ENCODE results near the gene NRP1.
"Not testable (repeated sequence)": the region's sequence is repeated elsewhere in the genome, so short reads cannot be mapped to it uniquely, and the experiment has no call there.

Gene NRP1

GRCh38 chr10:33141251-33141650 is 193.2 kb downstream of the NRP1 start:
- no peak for DNase-seq

DNA sequence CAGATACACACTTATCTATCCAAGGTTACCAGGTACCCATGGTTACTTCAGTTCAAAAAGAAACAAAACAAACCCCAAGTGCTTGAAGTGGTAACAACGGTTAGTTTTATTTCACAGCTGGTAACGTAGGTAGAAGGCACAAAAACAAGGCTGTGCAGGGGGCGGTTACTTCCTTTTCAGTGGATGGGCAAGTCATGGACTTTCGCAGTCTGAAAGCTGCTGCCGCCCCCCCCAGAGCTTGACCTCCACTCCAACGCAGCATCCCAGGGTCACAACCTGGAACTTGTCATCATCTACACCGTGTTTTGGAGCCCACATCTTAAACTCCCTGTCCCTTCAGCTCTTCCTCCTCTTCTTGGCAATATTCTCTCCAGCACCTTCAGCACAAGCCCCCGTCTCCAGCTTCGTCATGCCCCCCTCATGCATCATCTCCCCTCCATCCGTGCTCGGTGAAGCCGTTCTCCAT is 195.3 kb downstream of the NRP1 start:
- no peak for DNase-seq

DNA sequence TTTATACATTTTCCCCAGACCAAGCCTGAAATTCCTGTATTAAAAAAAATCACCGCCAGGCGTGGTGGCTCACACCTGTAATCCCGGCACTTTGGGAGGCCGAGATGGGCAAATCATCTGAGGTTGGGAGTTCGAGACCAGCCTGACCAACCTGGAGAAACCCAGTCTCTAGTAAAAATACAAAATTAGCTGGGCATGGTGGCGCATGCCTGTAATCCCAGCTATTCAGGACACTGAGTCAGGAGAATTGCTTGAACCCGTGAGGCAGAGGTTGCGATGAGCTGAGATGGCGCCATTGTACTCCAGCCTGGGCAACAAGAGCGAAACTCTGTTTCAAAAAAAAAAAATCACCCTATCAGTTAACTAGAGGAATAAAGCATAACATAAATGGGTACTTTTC is 195.8 kb downstream of the NRP1 start:
- DNase-seq, result not testable (repeated sequence)

- no peak for DNase-seq
Measured at GRCh38 chr10:33137356-33138005, 197.0 kb downstream of the NRP1 start.

- DNase-seq, result no peak
Measured at GRCh38 chr10:33136781-33137180, 197.7 kb downstream of the NRP1 start.

GRCh38 chr10:33136271-33136670 is 198.2 kb downstream of the NRP1 start:
- no peak for DNase-seq

DNA sequence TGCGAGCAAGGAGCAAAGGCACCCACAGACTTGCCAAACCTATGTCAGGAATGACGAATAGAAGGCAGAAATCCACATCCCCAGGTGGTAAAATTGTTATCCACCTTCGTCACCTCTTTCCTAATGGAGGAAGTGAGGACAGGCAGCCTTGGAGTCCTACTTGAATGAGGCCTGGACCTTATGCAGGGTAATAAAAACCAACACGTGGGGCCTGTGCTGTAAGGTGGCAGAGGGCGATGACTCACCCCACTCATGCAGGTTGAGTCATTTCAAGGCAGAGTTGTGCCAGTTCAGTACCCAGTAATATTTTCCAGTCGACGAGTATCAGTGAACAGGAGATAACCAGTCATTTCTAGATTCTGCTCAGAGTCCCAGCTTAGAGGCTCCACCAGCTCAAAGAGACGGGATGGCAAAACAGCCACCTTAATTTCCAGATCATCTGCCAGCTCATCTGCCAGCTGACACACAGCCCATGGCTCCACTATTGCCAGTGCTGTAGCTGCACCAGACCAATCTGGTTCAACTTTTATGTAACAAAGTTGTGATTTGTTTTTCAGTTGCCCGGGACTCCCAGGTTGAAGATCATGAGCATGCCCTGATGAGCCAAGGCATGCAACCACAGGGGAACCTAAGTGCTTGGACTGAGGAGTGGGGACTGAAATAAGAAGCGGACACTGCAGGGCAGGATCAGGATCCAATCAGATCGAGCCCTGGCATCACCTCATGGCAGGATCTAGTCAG is 200.3 kb downstream of the NRP1 start:
- peak; percentile 40 to 45 for DNase-seq

- no peak for DNase-seq
Measured at GRCh38 chr10:33133557-33133956, 200.9 kb downstream of the NRP1 start.

- DNase-seq, result peak in 1 of 2 experiments; percentile 4
Measured at GRCh38 chr10:33132626-33133025, 201.8 kb downstream of the NRP1 start.

- DNase-seq, result no peak
Measured at GRCh38 chr10:33129996-33130386, 204.5 kb downstream of the NRP1 start.

DNA sequence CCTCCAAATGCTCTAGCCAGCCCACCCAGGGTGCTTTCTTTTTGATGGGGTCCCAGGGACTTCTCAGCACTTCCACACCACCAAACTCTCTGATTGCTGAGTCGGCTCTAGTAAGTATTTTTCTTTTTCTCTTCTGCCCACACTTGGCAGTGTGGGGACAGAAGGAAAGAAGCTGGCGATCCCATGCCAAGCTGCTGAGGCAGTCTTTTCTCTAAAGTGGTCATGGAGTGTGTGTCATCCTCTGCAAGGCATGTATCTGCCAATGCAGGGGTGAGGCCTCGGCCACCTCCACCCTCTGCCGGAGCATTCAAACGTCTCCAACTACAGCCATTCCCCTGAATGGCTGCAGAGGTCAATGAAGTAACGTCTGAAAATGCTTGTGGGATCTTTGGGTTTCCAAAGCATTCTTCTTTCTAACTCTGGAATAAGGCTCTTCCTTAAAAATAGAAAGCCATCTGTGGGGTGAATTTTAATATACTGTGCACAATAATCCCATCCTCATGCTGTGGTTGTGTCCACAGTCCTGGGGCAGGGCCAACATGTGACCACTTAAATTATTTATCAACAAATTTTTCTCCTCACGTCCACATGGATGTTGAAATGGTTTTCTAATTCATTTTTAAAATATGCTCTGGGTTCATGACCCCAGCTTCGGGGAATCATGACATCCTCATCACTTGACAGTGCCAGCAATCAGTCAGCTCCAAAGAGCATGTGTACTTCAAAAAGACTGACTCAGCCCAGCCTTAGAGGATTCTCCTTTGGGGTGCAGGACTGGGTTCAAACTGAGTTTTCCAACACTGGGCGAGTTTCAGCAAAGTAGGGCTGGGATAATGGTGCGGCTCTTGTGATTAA is 205.1 kb downstream of the NRP1 start:
- DNase-seq, result no peak

DNA sequence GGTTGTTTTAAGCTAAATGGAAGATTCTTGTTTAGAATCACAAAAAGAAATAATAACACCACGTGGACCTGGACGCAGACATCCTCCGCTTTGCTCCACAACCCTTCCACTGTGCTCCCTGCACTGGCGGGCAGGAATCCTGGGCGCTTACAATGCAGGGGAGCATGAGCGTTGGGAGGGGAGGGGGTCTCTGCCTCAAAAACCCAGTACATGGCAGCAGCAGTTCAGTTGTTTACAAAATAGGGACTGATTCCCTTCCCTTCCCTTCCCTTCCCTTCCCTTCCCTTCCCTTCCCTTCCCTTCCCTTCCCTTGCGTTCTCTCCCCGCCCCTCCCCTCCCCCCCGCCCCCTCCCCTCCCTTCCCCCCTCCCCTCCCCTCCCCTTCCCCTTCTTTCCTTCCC is 206.8 kb downstream of the NRP1 start:
- DNase-seq, result no peak
